Measurements from ENCODE around the gene MEX3A.

MEX3A gene

DNA sequence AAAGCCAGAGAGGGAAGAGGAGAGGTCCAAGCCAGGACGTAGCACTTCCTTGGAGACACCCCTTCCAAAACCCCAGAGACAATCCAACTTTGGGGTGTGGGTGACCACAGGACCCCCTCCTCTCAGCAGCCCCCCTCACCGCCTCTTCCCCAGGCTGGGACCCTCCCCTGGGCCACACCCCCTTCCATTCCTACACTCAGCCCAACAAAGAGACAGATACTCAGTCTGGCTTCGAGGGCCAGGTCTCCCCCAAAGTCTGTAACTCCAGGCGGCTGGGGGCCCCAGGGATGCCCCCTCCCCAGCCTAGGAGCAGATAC lies 1.4 kb downstream of the MEX3A start:
- TF ChIP-seq, protein P1, sequence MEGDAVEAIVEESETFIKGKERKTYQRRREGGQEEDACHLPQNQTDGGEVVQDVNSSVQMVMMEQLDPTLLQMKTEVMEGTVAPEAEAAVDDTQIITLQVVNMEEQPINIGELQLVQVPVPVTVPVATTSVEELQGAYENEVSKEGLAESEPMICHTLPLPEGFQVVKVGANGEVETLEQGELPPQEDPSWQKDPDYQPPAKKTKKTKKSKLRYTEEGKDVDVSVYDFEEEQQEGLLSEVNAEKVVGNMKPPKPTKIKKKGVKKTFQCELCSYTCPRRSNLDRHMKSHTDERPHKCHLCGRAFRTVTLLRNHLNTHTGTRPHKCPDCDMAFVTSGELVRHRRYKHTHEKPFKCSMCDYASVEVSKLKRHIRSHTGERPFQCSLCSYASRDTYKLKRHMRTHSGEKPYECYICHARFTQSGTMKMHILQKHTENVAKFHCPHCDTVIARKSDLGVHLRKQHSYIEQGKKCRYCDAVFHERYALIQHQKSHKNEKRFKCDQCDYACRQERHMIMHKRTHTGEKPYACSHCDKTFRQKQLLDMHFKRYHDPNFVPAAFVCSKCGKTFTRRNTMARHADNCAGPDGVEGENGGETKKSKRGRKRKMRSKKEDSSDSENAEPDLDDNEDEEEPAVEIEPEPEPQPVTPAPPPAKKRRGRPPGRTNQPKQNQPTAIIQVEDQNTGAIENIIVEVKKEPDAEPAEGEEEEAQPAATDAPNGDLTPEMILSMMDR (IDR thresholded peaks at IDR 0.05), result no peak

DNA sequence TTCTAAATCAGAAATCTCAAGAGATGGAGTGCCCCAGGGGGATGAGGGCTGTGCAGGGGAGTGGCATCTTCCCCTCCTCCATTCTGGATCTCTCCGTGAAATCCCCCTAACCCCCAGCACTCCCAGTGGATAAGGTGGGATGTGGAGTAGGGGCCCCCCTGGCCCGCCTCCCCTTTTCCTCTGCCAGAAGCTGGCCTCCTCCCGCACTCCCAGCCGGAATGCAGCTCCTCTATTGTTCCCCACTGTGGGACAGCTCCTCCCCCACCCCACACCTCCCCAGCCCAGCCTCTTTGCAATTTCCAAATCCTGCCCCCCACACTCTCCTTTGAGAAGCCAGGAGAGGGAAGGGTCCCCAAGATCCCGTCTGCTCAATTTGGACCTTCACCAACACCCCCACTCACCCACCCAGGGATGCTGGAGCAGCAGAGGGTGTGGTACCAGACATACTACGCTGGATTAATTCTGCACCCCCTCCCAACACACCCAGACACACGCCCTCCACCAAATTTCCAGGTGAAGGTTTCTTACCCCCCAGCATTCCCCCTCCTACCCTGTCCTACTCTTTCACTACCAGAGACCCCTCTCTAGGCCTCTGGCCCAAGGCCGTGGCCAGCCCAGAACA lies 1.9 kb downstream of the MEX3A start:
- TF ChIP-seq, protein P1 (IDR thresholded peaks at IDR 0.05), result no peak

DNA sequence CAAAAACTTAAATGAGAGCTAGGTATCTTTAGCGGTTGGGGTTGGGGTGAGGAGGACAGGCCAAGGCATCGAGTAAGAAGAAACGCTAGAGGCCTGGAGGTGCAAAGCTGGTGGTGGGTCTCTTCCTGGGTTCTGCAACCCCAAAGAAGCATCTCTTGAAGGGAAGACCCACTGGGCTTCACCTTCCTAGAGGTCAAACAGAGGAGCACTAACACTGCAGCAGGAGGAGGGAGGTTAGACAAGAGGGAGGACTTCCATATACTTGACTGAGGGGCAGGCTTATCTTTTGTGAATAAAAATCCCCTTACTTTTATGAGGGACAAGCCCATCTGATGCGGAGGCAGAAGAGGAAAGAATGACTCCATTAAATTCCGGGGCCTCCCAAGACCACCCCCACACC lies 2.5 kb downstream of the MEX3A start:
- TF ChIP-seq, protein P1 (IDR thresholded peaks at IDR 0.05), result no peak

DNA sequence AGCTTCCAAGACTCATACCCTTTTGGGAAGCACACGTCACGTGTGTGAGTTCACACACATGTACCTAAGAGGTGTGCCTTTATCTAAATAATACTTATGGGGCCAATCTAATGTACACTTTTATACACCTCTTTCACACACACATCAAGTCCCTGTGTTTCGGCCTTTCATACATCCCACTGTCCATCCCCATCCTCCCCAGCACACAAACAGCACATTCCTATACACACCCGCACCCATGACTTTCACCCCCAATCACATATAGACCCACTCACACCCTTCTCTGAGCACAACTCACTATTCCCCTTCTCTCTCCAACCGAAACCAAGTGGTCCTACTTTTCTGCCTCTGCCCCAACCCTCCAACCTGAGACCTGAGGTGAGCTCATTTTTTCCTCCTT lies 3.5 kb downstream of the MEX3A start:
- TF ChIP-seq, protein P1 (IDR thresholded peaks at IDR 0.05), result no peak

DNA sequence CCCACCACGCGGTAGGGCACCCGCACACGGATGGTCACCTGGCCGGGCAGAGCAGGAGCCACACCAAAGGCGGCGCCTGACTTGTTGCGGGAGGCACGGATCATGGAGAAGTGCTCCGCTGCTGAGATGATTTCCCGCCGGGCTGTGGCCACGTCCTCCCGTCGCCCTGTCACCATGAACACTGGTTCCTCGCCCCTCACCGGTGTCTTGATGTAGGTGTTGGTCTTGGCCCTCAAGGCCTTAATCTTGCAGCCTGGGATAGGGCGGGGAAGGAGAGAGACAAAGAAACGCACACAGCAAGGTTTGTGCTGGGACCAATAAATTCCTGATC lies 4.9 kb downstream of the MEX3A start:
- TF ChIP-seq, protein P1 (IDR thresholded peaks at IDR 0.05), result no peak

DNA sequence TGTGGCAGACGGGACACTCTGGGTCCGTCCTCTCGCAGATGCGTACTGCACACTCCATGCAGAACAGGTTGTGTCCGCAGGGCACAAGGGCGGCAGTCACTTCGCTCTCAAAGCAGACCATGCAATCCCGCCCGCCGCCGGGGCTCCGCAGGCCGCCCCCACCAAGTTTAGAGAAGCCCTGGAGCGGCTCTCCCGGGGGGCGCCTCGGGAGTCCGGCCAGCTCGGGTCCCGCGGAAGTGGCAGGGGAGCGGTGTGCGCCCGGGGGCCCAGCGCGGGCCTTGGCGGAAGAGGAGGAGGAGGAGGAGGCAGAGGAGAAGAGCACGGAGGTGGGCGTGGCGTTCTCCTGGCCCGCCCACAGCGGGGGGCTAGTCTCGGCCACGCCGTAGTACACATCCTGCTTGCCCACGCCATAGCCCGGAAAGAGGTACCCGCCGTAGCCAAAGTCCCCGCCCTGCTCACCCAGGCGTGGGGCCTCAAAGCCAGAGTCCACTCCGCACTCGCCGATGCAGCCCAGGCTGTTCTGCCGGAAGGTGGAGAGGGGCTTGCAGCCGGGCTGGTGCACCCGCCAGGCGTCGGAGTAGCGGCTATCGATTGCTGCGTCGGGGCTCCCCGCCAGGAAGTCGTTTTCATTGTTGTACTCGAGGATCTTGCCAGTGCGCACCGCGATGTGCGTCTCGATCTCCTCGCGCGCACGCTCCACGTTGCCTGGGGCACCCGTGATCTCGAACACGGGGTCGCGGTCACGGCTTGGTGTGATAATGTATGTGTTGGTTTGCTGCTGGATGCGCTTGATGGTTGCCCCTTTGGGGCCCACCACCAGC lies 5.4 kb downstream of the MEX3A start:
- TF ChIP-seq, protein P1 (IDR thresholded peaks at IDR 0.05), result no peak

DNA sequence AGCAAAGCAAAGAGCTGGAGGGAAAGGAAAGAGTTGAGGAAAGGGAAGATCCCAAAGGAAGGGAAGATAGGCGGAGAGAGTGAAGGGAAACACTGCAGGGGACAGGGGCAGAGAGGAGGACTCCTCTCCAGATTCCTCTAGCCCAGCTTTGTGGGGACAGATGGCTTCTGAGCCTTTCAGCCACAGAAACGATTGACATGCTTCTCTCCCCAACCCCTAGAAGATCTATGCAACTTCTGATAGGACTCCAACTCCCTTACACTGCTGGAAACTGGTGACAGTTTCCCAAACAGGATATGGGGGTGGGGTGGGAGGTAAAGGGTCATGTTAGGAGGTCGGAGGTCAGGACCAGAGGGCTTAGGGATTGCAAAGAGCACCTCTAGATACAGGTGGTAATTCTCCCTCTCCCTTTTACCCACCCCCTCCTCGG lies 6.5 kb downstream of the MEX3A start:
- TF ChIP-seq, protein P1 (IDR thresholded peaks at IDR 0.05), result no peak
